Naive B cell (primary cell): Measurements from ENCODE around the gene TTC39A. TPM values are rescaled to one million over a fixed set of nuclear protein-coding genes. Genes with fewer than 3 reads are reported as not detected.

Experiments
- ATAC-seq, 2 donors: fragments of 150-1000 bp; cut with Tn5 transposase; 2 replicates each; pipeline ENCODE4 v1.10.0; 2021; ENCODE audit warnings: low read depth in 2 of 2, mild to moderate bottlenecking in 2 of 2, moderate library complexity in 2 of 2
- DNase-seq: peaks from one replicate; pipeline ENCODE4 v3.0.0; 2022
- H3K27ac Mint-ChIP-seq, 6 donors: one replicate each; pipeline ENCODE4 v1.8.0; 2020 to 2022; ENCODE audit warnings: mild to moderate bottlenecking in 6 of 6, mixed read lengths in 6 of 6, moderate library complexity in 5 of 6, inconsistent platforms in 2 of 6
- H3K27me3 Mint-ChIP-seq, 3 donors: one replicate each; pipeline ENCODE4 v1.8.0; 2021 to 2022; ENCODE audit warnings: mixed read lengths in 3 of 3, mild to moderate bottlenecking in 1 of 3
- H3K36me3 Mint-ChIP-seq, 2 donors: one replicate each; pipeline ENCODE4 v1.8.0; 2020 to 2022; ENCODE audit warnings: mixed read lengths in 2 of 2, inconsistent platforms in 1 of 2, mild to moderate bottlenecking in 1 of 2
- H3K4me1 Mint-ChIP-seq, 3 donors: one replicate each; pipeline ENCODE4 v1.8.0; 2020 to 2022; ENCODE audit warnings: mixed read lengths in 3 of 3, inconsistent platforms in 1 of 3, mild to moderate bottlenecking in 1 of 3, moderate library complexity in 1 of 3
- H3K4me3 Mint-ChIP-seq, 8 donors: one replicate each; pipeline ENCODE4 v1.8.0; 2020 to 2022; ENCODE audit warnings: mild to moderate bottlenecking in 8 of 8, mixed read lengths in 8 of 8, moderate library complexity in 8 of 8, inconsistent platforms in 2 of 8
- H3K9me3 Mint-ChIP-seq, 7 donors: one replicate each; pipeline ENCODE4 v1.8.0; 2020 to 2022; ENCODE audit warnings: mixed read lengths in 7 of 7, mild to moderate bottlenecking in 5 of 7, inconsistent platforms in 2 of 7, moderate library complexity in 1 of 7
- polyA plus RNA-seq, 6 donors: library from polyadenylated mRNA; unstranded; fragments of 300-500 nt; fragmentation: Illumina TruSeq; gene quantifications; one replicate each; pipeline ENCODE4 v1.2.3, GENCODE V29; 2021; ENCODE audit warnings: low read depth in 6 of 6

The TTC39A gene
- polyA plus RNA-seq, 6 donors from 2014 or later = not detected

DNA sequence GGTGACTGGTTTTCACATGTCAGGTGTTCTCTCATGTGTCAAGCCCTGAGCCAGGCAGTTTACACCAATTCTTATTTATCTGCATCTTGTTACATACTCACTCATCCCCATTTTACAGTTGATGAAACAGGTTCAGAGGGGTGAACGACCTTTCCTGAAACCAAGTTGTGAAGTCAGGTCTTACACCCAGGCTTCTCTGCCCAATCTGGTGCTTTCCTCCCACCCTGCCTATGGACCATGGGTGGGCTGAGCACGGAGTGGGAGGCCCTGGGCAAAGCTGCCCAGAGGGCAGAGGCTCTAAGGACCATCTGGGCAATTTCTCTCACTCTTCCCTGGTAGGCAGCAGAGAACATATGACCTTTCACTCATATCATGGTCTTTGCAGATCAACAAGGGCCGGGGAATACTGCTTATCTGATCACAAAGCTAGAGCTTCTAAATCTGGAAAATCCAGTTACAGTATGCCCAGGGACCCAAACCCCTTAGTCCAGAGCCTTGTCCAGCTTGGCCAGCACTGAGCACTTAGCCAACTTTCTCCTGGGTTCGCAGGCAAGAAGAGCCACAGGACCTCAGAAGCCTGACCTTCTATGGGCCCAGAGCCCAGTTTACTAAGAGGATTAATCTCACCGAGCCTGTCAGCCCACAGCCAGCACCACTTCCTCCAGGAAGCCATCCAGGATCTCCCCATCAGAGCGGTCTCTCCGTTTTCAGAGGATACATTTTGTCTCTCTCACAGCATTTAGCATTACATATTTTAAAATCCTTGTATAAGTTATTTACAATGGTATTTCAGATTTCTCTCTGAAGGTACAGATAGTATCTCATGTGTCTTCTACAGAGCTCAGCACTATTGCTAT is 16.0 kb upstream of the TTC39A start:
- H3K27ac Mint-ChIP-seq = no peak overlapping the region
- no peaks in the 10 kb centered on the region for H3K36me3 Mint-ChIP-seq
- ATAC-seq = no peak
- H3K4me1 Mint-ChIP-seq = peaks cover 0 to 7% (median 6%) of the 10 kb centered on the region in 3 donors
- no peak for DNase-seq
- peaks cover 22 to 44% (median 40%) of the 10 kb centered on the region in 3 donors for H3K27me3 Mint-ChIP-seq
- H3K4me3 Mint-ChIP-seq = peak overlapping the region in 1 of 8 donors; percentile 65
- H3K9me3 Mint-ChIP-seq = no peaks in the 10 kb centered on the region

DNA sequence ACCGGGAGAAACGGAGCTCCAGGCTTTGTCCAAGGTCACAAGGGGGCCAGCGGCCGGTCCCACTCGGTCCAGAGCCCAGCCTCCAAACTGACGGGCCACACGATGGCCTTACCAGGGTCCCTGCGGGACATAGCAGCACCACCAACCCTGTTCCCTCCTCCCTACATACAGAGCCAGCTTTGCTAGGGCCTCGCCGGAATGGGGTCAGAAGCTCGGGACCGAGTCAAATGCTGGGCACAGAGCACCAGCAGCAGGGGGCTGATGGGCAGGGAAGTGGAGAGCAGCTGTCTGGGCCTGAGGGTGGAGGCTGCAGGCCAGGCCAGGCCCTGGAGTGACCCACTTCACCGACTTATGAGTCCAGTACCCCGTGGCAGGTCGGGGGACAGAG is 14.9 kb upstream of the TTC39A start:
- H3K27me3 Mint-ChIP-seq = peaks cover 22 to 44% (median 40%) of the 10 kb centered on the region in 3 donors
- peak overlapping the region in 1 of 6 donors; percentile 78 for H3K27ac Mint-ChIP-seq
- H3K4me1 Mint-ChIP-seq = peaks cover 0 to 7% (median 6%) of the 10 kb centered on the region in 3 donors
- H3K36me3 Mint-ChIP-seq = no peaks in the 10 kb centered on the region
- DNase-seq (no peak), ATAC-seq (no peak)
- peak overlapping the region in 1 of 8 donors; percentile 23 for H3K4me3 Mint-ChIP-seq
- no peaks in the 10 kb centered on the region for H3K9me3 Mint-ChIP-seq

DNA sequence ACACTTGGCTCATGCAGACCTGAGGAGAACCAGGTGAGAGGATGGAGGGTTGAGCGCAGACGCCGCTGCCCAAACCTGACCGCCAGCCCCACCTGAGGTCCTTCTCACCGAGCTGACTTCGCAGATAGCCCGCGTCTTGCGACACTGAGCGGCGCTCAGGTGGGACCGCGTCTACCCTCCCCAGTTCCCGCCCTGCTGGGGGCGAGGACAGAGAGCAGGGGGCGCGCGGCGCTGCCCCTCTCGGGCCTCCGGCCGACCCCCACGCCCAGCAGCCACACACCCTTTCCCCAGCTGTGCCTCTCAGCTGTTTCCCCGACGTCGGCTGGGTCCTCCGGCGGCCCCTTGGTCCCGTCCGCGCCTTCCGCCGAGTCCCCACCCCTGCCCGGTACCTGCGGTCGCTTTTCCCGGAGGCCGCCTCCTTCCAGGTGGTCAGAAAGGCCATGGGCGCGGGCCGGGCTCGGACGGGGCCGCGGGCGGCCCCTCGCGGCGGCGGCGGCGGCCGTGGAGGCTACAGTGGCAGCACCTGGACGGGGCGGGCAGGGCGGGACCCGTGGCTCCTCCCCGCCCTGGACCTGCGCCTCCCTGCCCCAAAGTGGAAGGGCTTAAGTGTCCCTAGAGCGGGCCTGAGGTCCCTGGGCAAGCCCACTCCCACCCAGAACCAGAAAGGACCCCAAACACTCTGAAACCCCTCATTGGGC is 14.4 kb upstream of the TTC39A start:
- H3K36me3 Mint-ChIP-seq = no peaks in the 10 kb centered on the region
- DNase-seq (no peak), ATAC-seq (no peak)
- peaks cover 22 to 44% (median 40%) of the 10 kb centered on the region in 3 donors for H3K27me3 Mint-ChIP-seq
- H3K27ac Mint-ChIP-seq = no peak overlapping the region
- peaks cover 0 to 7% (median 6%) of the 10 kb centered on the region in 3 donors for H3K4me1 Mint-ChIP-seq
- H3K9me3 Mint-ChIP-seq = no peaks in the 10 kb centered on the region
- peak overlapping the region in 2 of 8 donors; percentile 23 to 28 for H3K4me3 Mint-ChIP-seq

DNA sequence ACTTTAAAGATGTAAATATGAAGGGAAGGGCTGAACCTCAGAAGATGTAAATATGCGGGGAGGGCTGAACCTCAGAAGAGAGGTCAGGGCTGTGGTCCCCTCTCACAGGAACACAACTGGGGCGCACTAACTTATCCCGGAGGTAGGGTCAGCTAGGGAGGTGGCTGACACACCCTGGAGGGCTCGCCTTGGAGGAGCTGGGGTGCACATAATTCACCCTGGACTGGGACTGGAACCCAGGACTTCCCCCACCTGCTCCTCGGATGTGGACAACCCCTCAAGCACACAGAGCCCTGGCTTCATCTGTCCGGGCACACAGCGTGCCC is 13.9 kb upstream of the TTC39A start:
- ATAC-seq (no peak), DNase-seq (no peak)
- H3K36me3 Mint-ChIP-seq = no peaks in the 10 kb centered on the region
- peak overlapping the region in 4 of 8 donors; percentile 6 to 64 (median 24) for H3K4me3 Mint-ChIP-seq
- H3K4me1 Mint-ChIP-seq = peaks cover 0 to 7% (median 6%) of the 10 kb centered on the region in 3 donors
- H3K27me3 Mint-ChIP-seq = peaks cover 22 to 44% (median 40%) of the 10 kb centered on the region in 3 donors
- H3K9me3 Mint-ChIP-seq = no peaks in the 10 kb centered on the region
- H3K27ac Mint-ChIP-seq = no peak overlapping the region

DNA sequence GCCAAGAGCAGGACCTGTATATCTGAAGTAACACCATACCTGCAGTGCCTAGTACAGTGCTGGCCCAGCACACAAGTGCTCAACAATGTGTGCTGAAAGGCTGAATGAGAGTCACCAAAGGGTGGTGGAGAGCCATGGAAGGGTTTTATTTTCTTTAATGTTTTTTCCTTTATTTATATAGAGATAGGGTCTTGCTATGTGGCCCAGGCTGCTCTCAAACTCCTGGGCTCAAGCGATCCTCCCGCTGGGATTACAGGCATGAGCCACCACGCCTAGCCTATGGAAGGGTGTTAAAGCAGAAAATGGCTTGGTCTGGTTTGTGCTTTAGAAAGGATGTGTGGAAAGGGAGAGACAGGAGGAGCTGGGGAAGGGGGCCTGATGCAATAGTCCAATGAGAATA is 13.3 kb upstream of the TTC39A start:
- peaks cover 22 to 44% (median 41%) of the 10 kb centered on the region in 3 donors for H3K27me3 Mint-ChIP-seq
- no peak for ATAC-seq

DNA sequence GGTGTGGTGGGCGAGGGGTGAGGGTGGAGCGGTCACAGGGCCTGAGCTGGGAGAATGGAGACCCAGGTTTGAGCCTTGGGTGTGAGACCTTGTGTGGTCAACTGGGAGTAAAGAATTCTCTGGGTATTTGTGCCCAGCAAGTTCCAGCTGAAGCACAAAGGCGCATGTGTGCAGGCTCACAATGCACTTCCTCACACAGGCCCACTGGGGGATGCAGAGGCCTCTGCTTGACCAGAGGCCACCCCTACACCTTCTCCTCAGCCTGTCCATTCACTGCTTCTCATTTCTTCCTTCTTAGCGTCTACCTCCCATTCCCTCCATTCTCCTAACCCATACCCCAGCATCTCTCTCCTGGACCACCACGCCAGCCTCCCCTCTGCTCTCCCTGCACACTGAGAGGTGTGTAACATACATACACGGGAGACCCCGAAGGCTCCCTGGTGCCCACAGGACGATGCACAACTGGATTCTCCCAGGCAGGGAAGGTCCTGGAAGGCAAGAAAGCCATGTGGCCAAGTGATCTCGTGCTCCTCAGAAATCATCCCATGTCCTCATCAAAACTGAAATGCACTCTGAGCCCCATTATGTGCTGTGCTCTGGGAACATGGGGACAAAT is 12.3 kb upstream of the TTC39A start:
- Mint-ChIP-seq H3K9me3 (no peaks in the 10 kb centered on the region), H3K27ac (no peak overlapping the region), H3K4me1 (peaks cover 0 to 7% (median 6%) of the 10 kb centered on the region in 3 donors), H3K27me3 (peaks cover 22 to 52% (median 49%) of the 10 kb centered on the region in 3 donors), H3K4me3 (no peak overlapping the region), H3K36me3 (no peaks in the 10 kb centered on the region)
- DNase-seq (no peak), ATAC-seq (no peak)

More for the DNA sequence above, 13.3 kb upstream of the TTC39A start:
- DNase-seq = no peak
- no peaks in the 10 kb centered on the region for H3K9me3 Mint-ChIP-seq
- peak overlapping the region in 1 of 6 donors; percentile 42 for H3K27ac Mint-ChIP-seq
- no peaks in the 10 kb centered on the region for H3K36me3 Mint-ChIP-seq
- H3K4me1 Mint-ChIP-seq = peaks cover 0 to 7% (median 6%) of the 10 kb centered on the region in 3 donors
- peak overlapping the region in 4 of 8 donors; percentile 6 to 64 (median 34) for H3K4me3 Mint-ChIP-seq

DNA sequence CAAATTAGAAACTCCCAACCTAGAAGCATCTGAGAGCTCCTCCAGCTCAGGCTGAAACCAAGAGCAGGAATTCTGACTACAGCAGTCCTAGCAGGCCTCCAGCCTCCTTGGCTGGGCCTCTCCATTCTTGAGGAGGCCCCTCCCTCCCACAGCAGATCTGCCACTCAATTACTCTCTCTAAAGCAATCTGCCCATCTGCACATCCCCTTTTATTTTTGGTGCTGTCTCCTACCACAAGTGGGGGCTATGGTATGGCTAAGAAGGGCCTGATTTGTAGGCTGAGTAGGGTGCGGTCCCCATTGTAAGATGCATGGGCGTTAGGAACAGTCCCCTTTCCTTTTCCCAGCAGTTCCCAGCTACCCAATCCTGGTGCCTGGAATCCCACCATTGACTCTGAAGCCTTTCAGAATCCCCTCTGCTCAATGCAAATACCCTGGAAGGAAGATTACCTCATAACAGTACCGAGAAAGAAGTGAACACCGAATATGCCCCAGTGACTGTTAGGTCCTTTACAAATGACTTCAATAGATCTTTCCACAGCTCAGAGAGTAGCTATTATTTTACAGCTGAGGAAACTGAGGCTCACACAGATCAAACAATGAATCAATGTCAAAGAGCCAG is 11.6 kb upstream of the TTC39A start:
- peak overlapping the region in 1 of 8 donors; percentile 62 for H3K4me3 Mint-ChIP-seq
- peaks cover 22 to 54% (median 49%) of the 10 kb centered on the region in 3 donors for H3K27me3 Mint-ChIP-seq
- no peak overlapping the region for H3K27ac Mint-ChIP-seq
- ATAC-seq (peak; percentile 34 to 52), DNase-seq (no peak)
- no peaks in the 10 kb centered on the region for H3K9me3 Mint-ChIP-seq
- no peaks in the 10 kb centered on the region for H3K36me3 Mint-ChIP-seq
- H3K4me1 Mint-ChIP-seq = peaks cover 0 to 7% (median 6%) of the 10 kb centered on the region in 3 donors

DNA sequence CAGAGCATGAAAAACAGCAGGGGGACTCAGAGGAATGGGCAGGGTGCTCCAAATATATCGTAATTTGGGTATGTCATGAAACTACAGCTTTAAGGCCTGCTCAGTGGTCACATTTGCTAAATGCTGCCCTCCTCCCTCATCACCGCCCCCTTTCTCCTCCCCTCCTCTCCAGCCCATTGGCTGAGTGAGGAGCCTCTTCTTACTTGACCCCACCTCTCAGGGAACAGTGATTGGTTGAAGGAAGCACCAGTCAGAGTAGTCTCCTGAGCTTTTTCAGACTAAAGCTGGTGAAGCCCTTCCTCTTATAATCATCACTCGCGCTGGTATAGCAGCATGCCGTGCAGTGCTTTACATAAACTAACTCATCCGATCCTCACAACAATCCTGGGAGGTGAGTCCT is 10.0 kb upstream of the TTC39A start:
- H3K4me3 Mint-ChIP-seq = no peak overlapping the region
- peaks cover 22 to 44% (median 38%) of the 10 kb centered on the region in 3 donors for H3K27me3 Mint-ChIP-seq
- H3K27ac Mint-ChIP-seq = no peak overlapping the region
- no peaks in the 10 kb centered on the region for H3K36me3 Mint-ChIP-seq
- ATAC-seq = no peak
- no peak for DNase-seq
- H3K9me3 Mint-ChIP-seq = no peaks in the 10 kb centered on the region
- peaks cover 0 to 7% (median 6%) of the 10 kb centered on the region in 3 donors for H3K4me1 Mint-ChIP-seq

DNA sequence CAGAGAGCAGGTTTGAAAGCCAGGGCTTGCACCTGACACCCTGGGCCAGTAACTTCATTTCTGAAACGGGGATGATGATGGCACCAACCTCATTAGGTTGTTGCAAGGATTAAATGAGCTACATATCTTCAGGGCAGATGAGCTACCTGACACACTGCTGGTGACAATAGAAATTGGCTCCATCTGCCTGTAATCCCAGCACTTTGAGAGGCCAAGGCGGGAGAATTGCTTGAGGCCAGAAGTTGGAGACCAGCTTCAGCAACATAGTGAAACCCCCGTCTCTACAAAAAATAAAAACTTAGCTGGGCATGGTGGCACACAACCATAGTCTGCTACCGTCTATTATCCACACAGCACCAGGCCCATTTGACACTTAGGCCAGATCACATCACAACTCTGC is 6.3 kb upstream of the TTC39A start:
- DNase-seq = no peak
- H3K36me3 Mint-ChIP-seq = no peaks in the 10 kb centered on the region
- no peak overlapping the region for H3K4me3 Mint-ChIP-seq

DNA sequence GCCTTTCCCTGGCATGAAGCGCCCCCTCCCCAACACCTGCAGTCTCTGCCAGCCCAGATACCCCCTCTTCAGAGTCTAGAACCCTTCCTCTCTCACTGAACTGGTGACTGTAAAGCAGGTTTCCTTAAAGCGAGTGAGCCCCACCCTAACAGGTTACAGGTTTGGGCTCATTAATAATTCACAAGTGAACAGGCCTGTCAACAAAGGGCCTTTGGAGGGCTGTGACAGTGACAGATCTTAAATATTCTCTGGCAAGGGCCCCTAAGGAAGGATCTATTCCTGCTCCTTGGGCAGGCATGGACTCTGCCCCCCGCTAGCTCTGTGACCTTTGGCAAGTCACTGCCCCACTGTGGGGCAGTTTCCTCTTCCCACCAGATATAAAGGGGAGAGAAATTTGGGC is 5.6 kb upstream of the TTC39A start:
- Mint-ChIP-seq H3K4me1 (peaks cover 4 to 5% (median 4%) of the 10 kb centered on the region in 3 donors), H3K9me3 (peaks cover 0 to 2% (median 0%) of the 10 kb centered on the region in 7 donors), H3K36me3 (peaks cover 0 to 6% of the 10 kb centered on the region in 2 donors), H3K27ac (no peak overlapping the region), H3K4me3 (no peak overlapping the region), H3K27me3 (peaks cover 11 to 20% (median 20%) of the 10 kb centered on the region in 3 donors)
- ATAC-seq (no peak), DNase-seq (no peak)

More for the DNA sequence above, 6.3 kb upstream of the TTC39A start:
- Mint-ChIP-seq H3K4me1 (no peaks in the 10 kb centered on the region), H3K9me3 (no peaks in the 10 kb centered on the region), H3K27me3 (peaks cover 4 to 15% (median 13%) of the 10 kb centered on the region in 3 donors), H3K27ac (no peak overlapping the region)
- no peak for ATAC-seq

DNA sequence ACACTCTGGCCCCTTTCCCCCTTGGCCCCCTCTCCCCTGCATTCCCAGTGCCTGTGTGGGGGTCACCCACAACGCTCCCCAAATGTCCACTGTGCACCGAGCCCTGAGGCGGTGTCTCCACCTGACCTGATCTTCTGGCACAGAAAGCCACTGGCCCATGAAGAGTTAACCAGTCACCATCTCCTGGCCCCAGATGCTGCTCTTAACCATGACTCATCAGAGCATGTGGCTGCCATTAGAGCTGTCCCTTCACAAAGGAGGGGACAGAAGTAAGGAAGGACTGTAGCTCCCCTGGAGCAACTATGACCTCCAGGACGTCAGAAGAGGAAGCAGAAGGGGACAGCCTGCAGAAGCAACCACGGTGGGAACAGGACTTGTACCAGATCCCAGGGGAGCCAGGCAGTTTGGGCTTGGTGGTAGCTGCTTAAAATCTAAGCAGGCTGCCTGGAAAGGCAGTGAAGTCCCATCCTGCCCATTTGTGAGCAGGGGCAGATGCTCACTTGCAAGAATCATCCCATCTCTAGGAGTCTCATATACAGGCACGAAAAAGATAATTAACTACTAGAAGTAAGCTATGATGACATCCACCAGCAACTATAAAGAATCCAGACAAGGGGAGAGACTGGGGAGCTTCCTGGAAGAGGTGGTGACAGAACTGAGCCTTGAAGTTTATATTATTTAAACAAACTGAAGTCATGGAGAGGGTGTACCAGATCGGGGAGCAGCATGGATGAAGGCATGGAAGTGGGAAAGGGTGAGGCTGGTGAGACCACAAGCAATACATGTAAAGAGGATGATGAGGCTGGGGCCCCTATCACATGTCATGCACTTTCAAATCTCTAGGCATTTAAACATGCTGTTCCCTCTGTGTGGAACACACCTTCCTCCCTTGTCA is 1.1 kb upstream of the TTC39A start:
- ATAC-seq (no peak), DNase-seq (no peak)
- peaks cover 8 to 13% (median 9%) of the 10 kb centered on the region in 3 donors for H3K4me1 Mint-ChIP-seq
- H3K36me3 Mint-ChIP-seq = peaks cover 0 to 8% of the 10 kb centered on the region in 2 donors
- peak overlapping the region; percentile 66 to 88 (median 80) for H3K4me3 Mint-ChIP-seq
- peaks cover 0 to 2% (median 0%) of the 10 kb centered on the region in 7 donors for H3K9me3 Mint-ChIP-seq
- peak overlapping the region in 1 of 6 donors; percentile 86 for H3K27ac Mint-ChIP-seq
- peaks cover 22 to 34% (median 30%) of the 10 kb centered on the region in 3 donors for H3K27me3 Mint-ChIP-seq
